Cerebellar nuclear complex (tissue), 1 donor: ENCODE measurements around the gene USP7.
"Not testable (repeated sequence)": the region's sequence is repeated elsewhere in the genome, so short reads cannot be mapped to it uniquely, and the experiment has no call there.

Experiments used
- DNase-seq, 2 experiments: peaks; one replicate each; lab custom pipeline; 2025; lab: John Stamatoyannopoulos, UW

The USP7 gene

DNA sequence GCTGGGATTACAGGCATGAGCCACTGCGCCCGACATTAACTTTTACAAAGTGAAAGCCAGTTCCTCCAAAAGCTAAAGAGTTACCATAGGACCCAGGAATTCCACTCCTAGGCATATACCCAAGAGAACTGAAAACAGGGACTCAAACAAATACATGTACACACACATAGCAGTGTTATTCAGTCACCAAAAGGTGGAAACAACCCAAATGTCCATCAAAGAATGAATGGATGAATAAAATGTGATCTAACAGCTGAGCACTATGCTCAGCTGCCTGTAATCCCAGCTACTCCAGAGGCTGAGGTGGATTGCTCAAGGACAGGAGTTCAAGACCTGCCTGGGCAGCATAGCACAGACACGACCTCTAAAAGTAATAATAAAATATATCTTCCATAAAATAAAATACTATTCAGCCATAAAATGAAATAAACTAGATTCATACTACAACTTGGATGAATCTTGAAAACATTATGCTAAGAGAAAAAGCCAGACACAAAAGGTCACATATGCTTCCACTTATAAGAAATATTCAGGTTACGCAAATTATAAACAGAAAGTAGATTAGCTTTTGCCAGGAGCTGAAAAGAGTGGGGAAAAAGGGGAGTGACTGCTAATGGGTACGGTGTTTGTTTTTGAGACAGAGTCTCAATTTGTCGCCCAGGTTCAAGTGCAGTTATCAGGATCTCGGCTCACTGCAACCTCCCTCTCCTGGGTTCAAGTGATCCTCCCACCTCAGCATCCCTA is 9.3 kb upstream of the USP7 start:
- DNase-seq = no peak

GRCh38 chr16:8971416-8971815 is 7.7 kb upstream of the USP7 start:
- DNase-seq = no peak

DNA sequence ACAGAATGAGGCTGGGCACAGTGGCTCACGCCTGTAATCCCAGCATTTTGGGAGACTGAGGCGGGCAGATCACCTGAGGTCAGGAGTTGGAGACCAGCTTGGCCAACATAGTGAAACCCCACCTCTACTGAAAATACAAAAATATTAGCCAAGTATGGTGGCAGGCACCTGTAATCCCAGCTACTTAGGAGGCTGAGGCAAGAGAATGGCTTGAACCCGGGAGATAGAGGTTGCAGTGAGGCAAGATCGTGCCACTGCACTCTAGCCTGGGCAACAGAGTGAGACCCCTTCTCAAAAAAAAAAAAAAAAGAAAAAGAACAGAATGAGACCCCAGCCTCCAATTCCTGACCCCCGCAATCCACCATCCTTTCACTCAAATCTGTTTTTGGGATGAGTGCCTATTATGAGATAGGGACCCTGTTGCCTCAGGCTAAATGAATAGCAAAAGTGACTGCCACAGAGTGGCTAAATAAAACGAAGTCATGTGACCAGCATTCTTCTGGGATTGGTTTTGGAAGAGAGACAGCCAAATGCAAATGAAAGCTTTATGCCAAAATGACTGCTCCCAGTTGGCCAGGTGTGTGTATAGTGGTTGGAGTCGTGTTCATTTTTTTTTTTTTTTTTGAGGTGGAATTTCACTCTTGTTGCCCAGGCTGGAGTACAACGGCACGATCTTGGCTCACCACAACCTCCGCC is 5.6 kb upstream of the USP7 start:
- not testable (repeated sequence) for DNase-seq

GRCh38 chr16:8968054-8968453 is 4.3 kb upstream of the USP7 start:
- not testable (repeated sequence) for DNase-seq

DNA sequence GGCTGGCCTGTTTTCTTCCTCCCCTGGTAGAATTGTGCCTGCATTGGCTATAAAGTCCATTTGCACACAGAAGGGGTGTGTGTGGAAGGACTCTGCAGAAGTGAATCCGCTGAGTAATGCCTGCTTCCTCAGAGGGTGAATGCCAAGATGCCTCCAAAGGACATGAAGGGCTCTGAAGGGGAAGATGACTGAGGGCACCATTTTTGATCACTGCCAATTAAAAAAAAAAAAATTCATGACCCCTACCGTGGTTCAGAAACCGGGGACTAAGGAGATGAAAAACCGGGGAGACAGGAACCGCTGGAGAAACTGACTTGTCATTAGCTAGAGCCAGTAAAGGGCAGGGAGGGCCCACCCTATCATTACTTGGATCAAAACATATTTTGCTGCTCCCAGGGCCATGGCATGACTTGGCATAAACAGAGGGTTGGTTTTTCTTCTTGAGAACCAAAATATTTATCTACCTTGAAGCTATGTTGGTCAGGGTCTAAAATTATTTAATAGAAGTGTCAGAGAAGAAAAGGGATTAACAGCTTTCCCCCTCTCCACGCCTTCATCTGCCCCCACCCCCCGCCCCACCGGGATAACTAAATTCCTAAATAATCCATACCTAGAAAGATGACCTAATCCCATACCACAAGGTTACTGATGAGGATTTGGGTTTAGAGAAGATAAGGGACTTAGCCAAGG is 3.6 kb upstream of the USP7 start:
- DNase-seq = no peak

GRCh38 chr16:8966817-8967131 is 3.1 kb upstream of the USP7 start:
- no peak for DNase-seq

DNA sequence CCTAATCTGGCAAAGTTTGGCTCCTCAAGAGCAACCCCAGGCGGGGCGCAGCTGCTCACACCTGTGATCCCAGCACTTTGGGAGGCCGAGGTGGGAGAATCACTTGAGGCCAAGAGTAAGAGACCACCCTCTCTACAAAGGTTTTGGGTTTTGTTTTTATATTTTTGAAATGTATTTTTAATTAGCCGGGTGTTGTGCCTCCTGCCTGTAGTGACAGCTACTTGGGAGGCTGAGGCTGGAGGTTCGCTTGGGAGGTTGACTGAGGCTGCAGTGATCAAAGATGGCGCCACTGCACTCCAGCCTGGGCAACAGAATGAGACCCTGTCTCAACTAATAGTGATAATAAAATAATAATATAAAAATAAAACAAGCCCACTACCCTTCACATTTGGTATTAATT is 756 bp upstream of the USP7 start:
- no peak for DNase-seq

DNA sequence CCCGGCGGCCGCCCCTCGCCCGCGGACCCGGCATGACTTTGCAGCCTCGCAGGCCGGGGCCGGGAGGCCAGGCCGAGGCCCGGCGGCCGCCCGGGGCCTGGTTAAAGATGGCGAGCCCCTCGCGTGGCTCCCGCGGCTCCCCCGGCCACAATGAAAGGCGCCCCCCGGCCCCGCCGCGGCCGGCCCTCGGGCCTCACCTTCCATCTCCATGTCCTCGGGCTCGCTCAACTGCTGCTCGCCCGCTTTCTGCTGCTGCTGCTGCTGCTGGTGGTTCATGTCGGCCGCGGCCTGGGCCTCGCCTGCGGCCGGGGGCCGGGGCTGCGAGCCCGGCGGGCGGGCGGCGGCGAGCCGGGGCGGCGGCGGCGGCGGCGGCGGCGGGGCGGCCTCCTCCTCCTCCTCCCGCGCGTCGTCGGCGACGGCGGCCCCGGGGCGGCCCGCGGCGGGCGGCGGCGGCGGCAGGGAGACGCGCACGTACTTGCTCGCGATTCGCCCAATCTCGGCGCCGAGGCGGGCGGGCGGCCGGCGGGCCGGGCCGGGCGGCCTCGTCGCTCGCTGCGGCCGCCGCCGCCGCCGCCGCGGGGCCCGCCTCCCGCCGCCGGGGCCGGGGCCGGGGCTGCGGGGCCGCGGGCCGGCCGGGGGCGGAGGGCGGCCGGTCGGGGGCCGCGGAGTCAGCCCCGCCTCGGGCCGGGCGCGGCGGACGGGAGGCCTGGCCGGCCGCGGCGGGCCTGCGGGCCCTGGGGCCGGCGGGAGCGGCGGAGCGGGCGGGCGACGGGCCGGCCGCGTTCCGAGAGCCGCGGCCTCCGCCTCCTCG is 491 bp downstream of the USP7 start:
- DNase-seq = no peak

GRCh38 chr16:8962393-8963009 is 1.2 kb downstream of the USP7 start:
- no peak for DNase-seq

GRCh38 chr16:8961811-8962390 is 1.8 kb downstream of the USP7 start:
- no peak for DNase-seq

DNA sequence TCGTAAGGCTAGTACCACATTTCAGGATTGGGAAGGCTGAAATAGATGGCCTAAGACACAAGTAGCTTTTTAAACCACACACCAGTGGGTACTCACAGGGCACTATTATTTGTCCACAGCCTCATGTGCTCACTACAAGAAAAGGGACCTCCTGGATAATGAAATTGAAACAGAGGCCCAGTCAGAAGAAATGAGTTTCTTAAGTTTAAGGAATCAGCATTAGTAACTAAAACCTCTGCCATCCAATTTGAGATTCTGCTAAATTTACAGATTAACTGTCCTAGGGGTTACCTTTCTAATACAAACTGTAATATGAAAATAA is 3.0 kb downstream of the USP7 start:
- DNase-seq = no peak

- DNase-seq = no peak
Observed at GRCh38 chr16:8959921-8960787, 3.6 kb downstream of the USP7 start.

DNA sequence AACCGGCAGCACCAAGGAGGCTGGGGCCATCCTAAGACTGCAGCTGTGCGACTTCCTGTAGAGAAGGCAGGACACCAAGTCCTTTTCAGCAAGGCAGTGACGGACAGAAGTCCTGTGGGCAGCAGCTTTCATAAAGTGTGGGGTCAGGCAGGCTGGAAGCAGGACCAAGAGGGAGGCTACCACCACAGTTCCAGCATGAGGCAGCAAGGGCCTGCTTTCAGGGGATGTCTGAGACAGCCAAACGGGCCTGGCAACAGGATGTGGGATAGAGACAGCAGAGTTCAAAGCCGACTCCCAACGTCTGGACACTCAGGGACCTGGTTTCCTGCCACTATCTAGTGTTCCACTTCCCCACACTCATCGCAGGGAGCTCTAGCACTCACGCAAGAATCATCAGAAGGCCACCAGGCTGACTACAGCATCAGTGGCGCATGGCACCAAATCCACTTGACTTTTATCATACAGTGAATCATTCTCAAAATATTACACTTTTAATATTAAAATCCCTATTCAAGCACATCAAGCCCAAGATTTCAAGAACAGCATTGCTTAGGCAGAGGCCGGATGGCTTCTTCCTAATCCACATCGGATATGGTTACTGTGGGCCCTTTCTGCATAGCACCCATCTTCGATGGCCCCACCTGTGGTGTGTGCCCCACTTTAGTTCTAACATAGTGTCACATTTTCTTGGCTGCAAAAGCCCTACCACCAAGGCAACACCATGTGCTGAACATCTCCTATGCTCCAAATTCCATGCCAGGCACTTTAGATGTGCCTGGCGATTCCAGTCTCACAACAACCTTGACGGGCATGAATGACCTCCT is 5.2 kb downstream of the USP7 start:
- DNase-seq = no peak

GRCh38 chr16:8957509-8958157 is 6.1 kb downstream of the USP7 start:
- DNase-seq = no peak

GRCh38 chr16:8957063-8957397 is 6.7 kb downstream of the USP7 start:
- no peak for DNase-seq

DNA sequence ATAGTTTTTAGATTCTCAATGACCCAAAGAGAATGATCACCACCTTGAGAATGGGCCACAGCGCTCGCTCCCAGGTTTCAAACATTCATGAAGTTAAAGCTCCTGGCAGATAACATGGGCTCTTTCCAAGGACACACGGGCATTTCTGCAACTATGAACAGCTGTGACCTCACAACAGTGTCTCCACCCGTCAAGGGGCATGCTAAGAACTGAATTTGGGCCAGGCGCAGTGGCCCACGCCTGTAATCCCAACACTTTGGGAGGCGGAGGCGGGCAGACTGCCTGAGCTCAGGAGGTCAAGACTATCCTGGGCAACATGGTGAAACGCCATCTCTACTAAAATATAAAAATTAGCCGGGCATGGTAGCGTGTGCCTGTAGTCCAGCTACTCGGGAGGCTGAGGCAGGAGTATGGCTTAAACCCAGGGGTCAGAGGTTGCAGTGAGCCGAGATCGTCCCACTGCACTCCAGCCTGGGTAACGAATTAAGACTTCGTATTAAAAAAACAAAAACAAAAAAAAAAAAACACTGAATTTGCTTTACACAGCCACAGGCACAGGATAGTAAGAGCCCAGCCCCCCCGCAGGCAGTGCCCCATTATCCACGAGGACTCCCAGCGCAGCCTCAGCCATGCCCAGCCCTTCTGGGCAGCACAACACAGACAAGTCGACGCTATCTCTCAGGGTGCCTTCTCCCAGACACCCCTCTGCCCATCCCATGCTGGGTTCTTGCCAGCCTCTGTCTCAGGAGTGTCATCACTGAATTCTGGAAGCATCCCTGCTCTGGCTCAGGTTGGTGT is 7.2 kb downstream of the USP7 start:
- no peak for DNase-seq

DNA sequence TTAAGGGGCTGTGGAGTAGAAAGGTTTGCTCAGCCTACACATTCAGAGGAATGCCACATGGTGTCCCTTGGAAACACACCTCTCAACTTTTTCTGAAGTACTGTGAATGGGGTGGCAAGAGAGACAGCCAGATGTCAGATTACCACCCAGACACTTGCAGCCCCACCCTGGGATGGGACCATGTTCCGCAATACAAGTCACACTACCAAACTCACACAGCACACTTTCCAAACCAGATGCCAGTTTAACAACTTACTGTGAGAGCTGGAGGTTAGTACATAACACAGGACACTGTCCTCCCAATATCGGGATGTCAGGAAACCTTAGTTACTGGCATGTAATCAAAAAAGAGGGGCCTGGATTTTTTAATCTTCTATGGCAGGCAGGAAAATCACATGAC is 7.9 kb downstream of the USP7 start:
- no peak for DNase-seq

DNA sequence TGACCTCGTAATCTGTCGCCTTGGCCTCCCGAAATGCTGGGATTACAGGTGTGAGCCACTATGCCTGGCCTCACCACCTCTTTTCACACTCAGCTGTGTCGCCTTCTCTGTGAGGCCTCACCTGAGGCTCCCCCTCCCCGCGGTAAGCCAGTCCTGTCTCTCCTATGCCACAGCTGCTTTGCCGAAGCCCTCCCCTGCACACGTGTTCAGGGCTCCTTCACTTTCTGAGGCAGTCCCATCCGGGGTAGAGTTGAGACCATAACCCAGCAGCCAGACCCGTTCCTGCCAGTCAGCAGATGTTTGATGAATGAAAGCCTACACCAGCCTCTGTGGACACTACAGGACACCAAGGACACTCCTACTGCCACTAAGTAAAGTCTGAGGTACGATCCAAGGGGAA is 10.6 kb downstream of the USP7 start:
- DNase-seq = no peak

GRCh38 chr16:8952281-8952751 is 11.4 kb downstream of the USP7 start:
- DNase-seq = no peak
